H54 (cell line): ENCODE results near the gene LEFTY2.
A peak's percentile ranks its signal among the peaks of the same experiment; 100 is the strongest.

Experiments
- DNase-seq: peaks from one replicate; pipeline ENCODE4 v3.0.0; 2011; ENCODE audit warnings: low spot score, mixed read lengths; ENCODE audit not compliant: insufficient read length
- FAIRE-seq: peaks from 3 replicates; lab custom pipeline; 2011; peaks lifted over from hg19 to GRCh38; lab: Jason Lieb, UNC
- POLR2A ChIP-seq: IDR thresholded peaks from 2 replicates; pipeline ENCODE4 v1.6.1; 2011; ENCODE audit warnings: low read depth, mild to moderate bottlenecking, low read length

The LEFTY2 gene

GRCh38 chr1:225928186-225929175 is 12.5 kb downstream of the LEFTY2 start:
- DNase-seq = no peak
- TF ChIP-seq POLR2A = no peak
- no peak for FAIRE-seq

GRCh38 chr1:225926551-225927113 is 14.4 kb downstream of the LEFTY2 start:
- FAIRE-seq (no peak), DNase-seq (no peak)
- TF ChIP-seq POLR2A = no peak

- DNase-seq = peak; percentile 98
- no peak for FAIRE-seq
- peak; percentile 97 for TF ChIP-seq POLR2A
Observed at GRCh38 chr1:225923692-225924555, 17.1 kb downstream of the LEFTY2 start, which contains the start of gene PYCR2. Gene PYCR2, minus strand, starts transcription at chr1:225924250. Its CDS starts 140 bp downstream, at chr1:225924110.

GRCh38 chr1:225923381-225923691 is 17.7 kb downstream of the LEFTY2 start:
- no peak for TF ChIP-seq POLR2A
- DNase-seq (no peak), FAIRE-seq (no peak)

- FAIRE-seq (no peak), DNase-seq (no peak)
- TF ChIP-seq POLR2A = no peak
Observed at GRCh38 chr1:225921734-225922709, 19.0 kb downstream of the LEFTY2 start.

- DNase-seq (peak; percentile 45), FAIRE-seq (no peak)
- TF ChIP-seq POLR2A = no peak
Observed at GRCh38 chr1:225919906-225920305, 21.1 kb downstream of the LEFTY2 start.

GRCh38 chr1:225918280-225918679 is 22.7 kb downstream of the LEFTY2 start:
- TF ChIP-seq POLR2A = no peak
- FAIRE-seq = no peak
- no peak for DNase-seq

- DNase-seq = no peak
- no peak for TF ChIP-seq POLR2A
- no peak for FAIRE-seq
Observed at GRCh38 chr1:225917536-225917935, 23.5 kb downstream of the LEFTY2 start.

- FAIRE-seq (no peak), DNase-seq (no peak)
- no peak for TF ChIP-seq POLR2A
Observed at GRCh38 chr1:225917101-225917500, 23.9 kb downstream of the LEFTY2 start.

- DNase-seq (no peak), FAIRE-seq (no peak)
Observed at GRCh38 chr1:225915538-225915991, 25.5 kb downstream of the LEFTY2 start.

GRCh38 chr1:225914947-225915346 is 26.1 kb downstream of the LEFTY2 start:
- no peak for FAIRE-seq
- DNase-seq = no peak
- TF ChIP-seq POLR2A = no peak

More at GRCh38 chr1:225915538-225915991, 25.5 kb downstream of the LEFTY2 start:
- no peak for TF ChIP-seq POLR2A

- no peak for FAIRE-seq
- DNase-seq = no peak
- no peak for TF ChIP-seq POLR2A
Observed at GRCh38 chr1:225914391-225914790, 26.6 kb downstream of the LEFTY2 start.
